GM18519 (cell line): Measurements from ENCODE around the gene IL4R.
"Not testable (repeated sequence)": the region's sequence is repeated elsewhere in the genome, so short reads cannot be mapped to it uniquely, and the experiment has no call there.

Source experiments
- ATAC-seq: cut with Tn5 transposase; IDR thresholded peaks from one replicate; pipeline ENCODE4 v1.9.1; 2021; ENCODE audit warnings: mild to moderate bottlenecking, moderate library complexity; ENCODE audit not compliant: unreplicated experiment, low FRiP score

Gene IL4R

DNA sequence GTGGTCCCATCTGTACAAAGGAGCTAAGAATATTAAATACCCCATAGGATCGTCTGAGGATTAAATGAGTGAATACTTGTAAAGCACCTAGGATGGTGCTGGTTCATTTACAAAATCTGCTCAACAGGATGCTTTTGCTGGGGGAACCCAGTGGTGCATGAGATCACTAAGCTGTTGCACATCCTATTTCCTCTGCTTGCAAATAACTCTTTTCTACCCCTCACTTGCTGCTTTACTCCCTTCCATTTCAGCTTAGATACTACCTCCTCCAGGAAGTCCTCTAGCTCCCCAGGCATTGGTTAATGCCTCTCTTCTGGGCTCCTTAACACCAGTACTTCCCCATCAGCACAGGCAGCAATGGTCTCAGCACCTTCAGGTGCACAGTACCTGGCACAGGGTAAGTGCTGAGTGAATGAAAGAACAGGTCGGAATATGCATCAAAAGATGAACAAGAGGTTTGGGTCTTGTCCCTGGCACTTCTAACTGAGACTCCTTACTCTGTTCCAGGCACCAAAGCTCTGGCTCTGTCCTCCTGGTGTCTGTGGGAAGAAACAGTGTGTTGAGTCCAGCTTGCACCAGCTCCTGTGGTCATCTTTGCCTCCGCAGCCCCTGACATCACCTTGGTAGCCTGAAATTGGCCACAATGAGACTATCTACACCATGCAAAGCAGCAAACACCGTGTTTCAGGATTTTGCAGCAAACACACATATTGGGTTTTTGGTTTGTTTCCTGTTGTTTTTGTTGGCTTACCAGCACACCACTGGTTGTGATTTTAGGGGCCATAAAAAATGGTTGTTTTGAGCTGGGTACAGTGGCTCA is 64.1 kb downstream of the IL4R start:
- no peak for ATAC-seq

DNA sequence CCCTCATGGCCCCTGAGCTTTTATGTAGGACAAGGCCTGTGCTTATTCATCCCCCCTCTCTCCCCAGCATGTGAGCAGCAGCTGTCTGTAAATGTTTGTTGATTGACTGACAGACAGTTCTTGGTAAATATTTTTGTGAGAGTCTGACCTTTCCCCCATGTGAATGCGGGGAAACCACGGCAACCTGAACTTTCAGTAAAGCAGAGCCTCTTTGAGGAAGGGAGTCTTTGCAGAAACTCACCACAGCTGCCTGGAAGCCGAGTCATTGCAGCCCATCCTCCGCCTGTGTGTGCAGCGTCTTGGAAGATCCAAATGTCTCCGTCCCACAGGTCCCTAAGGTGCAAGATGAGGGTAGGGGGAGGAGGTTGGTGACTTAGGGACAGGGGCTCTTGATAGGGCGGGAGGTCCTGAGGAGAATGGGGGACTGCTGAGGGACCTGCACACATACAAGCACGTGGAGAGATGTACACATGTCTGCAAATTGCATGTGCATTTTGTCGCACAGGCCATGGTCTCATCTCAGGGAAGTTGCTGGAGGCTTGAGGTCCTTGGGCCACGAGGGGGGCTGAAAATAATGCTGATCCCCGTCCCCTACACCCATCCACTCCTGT is 65.2 kb downstream of the IL4R start:
- no peak for ATAC-seq

DNA sequence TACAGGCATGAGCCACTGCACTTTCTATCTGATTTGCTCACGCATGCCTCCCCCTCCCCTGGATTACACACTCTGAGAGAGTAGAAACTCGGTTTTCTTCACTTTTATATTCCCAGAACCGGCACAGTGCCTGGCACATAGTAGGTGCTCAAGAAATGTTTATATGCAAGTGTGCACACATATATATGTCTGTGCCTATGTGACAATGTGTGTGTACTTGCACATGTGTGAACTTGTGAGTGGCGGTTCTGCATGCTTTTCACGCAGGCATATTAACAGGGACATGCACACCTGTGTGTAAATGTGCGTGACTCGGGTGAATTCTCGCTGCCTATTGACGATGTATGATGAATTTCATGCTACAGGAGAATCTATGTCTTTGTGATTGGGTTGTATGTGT is 66.1 kb downstream of the IL4R start:
- ATAC-seq: no peak

DNA sequence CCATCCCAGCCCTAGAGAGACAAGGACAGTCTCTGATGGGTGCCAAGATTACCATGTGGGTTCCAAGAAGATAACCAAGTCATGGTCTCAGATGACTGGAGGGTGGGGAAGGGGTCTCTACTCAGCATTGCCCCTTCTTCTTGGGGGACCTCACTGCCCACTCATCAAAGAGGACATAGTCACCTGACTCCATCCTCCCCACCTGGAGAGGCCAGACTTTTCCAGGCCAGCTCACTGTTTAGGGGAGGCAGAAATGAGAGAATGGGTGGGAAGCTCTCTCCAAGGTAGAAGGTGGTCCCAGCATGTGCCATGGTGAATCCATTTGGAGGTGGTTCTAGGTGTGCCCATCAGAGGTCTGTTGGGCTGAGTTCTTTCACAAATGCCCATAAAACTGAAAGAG is 67.5 kb downstream of the IL4R start:
- no peak for ATAC-seq

DNA sequence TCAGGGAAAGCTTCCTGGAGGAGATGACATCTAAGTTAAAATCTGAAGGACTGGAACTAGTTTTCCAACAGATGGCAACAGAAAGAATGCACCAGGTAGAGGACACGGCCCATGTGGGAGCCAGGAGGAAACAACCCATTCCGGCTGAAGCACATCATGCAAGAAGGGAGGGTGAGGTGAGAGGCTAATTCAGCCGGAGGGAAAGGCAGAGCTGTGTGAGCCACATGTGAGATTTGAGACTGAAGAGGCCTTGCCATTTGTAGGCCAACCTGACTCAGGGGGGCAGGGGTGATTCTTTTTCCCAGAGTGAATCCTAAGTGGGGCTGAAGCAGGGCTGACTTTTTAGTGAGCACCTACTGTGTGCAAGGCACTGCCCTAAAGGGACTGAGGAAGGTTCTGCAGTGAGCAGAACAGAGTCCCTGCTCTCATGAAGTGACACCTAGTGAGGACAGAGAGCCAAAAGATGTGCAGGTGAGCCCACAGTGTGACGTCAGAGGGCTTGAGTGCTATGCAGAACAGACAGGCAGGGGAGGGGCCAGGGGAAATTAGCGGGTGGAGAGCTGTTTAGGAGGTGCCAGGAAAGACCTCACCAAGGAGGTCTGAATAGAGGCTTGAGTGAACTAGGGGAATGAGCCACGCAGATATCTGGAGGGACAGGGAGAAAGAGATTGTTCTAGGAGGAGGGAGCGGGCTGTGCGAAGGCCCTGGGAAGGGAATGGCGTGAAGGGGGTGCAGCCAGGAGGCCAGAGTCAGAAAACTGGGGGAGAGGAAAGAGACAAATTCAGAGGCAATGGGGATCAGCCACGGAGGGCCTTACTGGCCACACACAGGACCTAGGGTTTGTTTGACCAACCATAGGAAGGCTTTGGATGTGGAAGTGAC is 68.4 kb downstream of the IL4R start:
- no peak for ATAC-seq

DNA sequence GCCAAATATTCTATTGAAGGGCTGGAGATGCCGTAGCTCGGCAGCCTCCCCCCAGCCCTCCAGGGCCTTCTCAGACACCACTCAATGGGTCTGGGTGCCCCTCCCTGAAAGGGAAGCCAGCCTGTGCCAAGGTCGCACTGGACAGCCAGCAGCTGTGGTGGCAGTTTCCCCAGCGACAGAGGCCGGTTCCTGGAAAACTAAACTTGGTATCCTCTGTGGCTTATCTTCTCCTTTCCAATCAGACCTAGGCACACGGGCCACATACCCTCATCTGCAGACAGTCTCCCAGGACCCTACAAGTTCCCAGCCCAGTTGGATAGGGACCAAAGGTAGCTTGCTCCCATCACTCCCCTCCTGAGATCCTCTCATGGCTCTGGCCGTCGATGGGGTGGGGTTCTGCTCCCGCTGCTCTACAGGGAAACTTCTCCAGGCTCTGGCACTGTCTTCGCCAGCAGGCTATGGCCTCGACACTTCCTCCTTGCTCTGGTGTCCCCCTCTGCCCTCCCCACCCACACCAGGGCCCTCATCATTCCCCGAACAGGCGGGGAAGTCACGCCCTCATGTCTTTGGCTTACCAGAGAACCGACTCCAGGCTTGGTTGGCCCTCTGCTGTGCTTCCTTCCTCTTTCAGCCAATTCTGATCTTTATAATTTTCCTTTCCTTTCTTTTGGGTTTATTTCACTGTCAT is 69.9 kb downstream of the IL4R start:
- no peak for ATAC-seq

DNA sequence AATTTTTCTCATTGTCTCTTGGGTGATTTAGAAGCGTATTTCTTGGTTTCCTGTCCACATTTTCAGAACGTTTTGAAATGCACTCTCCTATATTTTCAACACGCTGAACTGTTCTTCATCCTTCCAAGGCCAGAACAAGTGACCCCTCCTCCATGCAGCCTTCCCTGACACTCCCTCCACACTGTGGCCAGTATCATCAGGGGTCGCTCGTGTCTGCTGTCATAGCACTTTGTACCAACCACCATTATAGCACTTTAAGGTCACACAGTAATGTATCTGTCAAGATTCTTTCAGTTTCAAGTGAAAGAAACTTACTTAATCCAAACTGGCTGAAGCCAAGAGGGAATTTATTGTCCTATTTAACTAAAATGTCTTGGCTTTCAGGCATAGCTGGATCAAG is 70.7 kb downstream of the IL4R start:
- ATAC-seq: no peak

DNA sequence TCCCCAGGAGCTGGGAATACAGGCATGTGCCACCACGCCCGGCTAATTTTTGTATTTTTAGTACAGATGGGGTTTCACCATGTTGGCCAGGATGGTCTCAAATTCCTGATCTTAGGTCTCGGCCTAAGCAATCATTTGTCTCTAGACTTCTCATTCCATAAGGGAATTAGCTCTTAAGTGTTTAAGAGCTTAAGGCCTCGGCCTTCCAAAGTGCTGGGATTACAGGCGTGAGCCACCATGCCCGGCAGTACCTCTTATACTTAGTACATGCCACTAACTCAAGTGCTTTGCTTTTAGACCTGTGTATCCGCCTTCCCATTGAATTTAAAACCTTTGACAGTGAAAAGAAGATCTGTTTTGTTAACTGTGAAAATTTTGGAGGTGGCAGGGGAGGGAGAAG is 71.6 kb downstream of the IL4R start:
- no peak for ATAC-seq

DNA sequence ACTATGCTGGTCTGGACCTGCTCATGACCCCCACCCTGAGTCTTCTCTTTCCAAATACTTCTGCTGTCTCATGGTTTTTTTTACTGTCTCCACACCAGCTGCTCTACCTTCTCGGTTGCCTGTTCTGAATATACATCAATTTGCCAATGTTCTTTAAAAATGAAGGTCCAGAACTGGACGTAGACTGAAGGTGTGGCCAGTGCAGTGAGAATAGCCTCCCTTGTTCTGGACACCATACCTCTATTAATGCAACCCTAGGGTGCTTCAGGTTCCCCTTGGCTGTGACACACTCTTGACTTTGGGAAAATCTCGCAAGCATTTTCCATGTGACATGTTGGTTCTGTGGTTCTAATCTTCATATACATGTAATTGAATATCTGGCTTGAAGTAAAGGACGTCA is 72.9 kb downstream of the IL4R start:
- no peak for ATAC-seq

DNA sequence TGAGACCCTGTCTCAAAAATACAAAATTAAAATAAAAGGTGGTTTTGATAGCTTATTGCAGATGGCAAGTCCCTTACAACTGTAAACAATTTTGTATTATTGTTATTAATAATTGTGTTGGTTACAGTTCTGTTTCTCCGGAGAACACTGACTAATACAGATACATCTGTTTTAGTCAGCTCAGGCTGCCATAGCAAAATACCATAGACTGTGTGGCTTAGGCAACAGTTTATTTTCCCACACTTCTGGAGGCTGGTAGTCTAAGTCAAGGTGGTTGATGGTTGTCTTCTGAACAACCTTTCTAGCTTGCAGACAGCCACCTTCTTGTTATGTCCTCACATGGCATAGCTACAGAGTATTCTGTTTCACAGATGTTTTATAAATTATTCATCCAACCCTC is 74.0 kb downstream of the IL4R start:
- peak; percentile 86 for ATAC-seq

DNA sequence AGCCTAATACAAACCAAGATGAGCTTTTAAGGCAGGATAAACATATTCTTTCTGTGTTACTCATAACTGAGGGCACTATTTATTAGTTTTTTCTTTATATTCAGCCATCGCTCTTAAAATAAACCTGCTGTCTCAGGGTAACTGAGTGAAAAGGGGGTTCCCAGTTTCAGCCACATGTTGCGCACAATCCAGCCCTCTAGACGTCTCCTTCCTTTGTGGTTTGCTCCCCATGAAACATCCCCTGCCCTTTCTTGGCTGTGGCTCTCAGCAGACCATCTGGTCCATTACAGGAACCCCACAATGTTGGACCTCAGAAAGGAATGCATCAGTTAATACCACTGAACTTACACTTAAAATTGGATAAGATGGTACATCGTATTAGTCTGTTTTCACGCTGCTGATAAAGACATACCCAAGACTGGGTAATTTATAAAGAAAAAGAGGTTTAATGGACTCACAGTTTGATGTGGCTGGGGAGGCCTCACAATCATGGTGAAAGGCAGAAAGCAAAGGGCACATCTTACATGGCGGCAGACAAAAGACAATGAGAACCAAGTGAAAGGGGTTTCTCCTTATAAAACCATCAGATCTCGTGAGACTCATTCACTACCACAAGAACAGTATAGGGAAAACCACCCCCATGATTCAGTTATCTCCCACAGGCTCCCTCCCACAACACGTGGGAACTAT is 75.6 kb downstream of the IL4R start:
- ATAC-seq: no peak

DNA sequence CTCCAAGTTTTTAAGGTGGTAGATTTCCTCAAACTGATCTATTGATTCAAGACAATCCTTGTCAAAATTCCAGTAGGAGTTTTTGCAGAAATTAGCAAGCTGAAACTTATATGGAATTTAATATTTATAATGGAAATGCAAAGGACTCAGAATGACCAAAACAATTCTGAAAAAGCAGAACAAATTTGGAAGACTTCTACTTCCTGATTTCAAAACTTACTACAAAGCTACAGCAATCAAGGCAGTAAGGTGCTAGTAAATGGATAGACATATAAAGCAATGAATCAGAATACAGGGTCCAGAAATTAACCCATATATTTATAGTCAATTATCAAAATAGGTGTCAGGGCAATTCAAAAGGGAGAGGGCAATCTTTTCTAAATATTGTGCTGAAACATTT is 76.4 kb downstream of the IL4R start:
- no peak for ATAC-seq

DNA sequence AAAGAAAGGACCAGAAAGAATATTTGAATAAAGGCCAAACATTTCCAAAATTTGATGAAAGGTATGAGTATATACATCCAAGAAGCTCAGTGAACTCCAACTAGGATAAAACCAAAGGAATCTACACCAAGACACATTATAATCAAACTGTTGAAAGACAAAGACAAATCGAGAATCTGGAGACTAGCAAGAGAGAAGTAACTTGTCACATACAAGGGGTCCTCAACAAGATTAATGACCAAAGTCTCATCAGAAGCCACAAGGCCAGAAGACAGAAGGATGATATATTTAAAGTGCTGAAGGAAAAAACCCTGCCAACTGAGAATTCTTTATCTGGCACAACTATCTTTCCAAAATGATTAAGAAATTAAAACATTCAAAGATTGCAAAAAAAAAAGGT is 78.9 kb downstream of the IL4R start:
- no peak for ATAC-seq

DNA sequence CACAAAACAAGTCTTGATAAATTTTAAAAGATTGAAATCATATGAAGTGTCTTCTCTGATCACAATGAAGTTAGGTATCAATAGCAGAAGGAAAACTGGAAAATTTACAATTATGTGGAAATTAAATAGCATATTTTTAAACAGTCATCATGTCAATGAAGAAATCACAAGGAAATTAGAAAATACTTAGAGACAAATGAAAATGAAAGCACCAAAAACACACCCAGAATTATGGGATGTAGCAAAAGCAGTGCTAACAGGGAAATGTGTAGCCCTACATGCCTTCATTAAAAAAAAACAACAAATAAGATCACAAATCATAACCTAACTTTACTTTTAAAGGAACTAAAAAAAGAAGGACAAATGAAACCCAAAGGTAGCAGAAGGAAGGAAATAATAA is 80.7 kb downstream of the IL4R start:
- ATAC-seq: no peak

DNA sequence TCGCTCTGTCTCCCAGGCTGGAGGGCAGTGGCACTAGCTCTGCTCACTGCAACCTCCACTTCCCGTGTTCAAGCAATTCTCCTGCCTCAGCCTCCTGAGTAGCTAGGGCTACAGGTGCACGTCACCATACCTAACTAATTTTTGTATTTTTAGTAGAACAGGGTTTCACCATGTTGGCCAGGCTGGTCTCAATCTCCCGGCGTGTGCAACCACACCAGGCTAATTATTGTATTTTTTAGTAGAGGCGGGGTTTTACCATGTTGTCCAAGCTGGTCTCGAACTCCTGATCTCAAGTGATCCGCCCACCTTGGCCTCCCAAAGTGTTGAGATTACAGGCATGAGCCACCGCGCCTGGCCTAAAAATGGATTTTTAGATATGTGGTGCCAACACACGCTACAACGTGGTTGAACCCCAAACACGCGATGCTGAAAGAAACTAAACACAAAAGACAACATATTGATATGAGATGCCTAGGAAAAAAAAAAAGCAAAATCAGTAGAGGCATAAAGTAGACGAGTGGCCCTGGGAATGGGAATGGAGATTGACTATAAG is 84.6 kb downstream of the IL4R start:
- not testable (repeated sequence) for ATAC-seq

DNA sequence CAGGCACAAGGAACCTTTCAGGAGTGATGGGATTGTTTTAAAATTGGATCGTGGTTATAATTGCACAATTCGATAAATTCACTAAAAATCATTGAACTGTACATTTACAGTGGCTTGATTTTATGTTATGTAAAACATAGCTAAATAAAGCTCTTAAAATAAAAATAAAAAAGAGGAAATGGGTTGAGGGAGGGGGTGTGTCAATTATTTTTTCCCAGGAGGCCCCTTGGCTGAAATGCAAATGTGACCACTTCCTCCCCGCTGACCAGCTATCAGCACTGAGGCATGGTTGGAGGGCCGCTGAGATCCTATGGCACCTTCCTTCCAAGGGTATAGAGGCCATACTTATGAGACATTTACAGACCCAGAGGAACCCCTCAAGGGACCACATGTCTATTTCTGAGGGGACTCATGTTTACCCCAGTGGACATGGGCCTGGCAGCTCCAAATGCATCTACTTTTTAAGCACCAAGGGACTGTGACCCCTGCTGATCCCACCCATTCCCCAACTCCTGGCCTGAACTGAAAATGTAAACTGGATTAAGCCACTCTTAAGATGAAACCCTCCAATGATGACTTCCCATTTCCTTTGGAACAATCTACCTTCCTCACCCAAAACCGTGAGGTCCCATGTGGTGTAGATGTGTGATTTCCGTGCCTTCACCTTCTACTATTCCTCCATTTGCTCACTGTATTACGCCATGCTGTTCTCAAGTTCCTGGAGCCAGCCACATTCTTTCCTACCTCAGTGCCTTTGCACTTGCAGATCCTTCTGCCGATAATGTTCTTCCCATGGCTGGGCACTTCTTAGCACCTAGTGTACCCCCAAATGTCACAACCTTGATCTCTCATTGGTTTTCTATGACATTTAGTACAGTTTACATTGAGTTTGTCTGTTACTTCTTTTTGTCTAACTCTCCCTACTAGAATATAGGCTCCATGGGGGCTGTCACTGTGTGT is 85.4 kb downstream of the IL4R start:
- no peak for ATAC-seq

DNA sequence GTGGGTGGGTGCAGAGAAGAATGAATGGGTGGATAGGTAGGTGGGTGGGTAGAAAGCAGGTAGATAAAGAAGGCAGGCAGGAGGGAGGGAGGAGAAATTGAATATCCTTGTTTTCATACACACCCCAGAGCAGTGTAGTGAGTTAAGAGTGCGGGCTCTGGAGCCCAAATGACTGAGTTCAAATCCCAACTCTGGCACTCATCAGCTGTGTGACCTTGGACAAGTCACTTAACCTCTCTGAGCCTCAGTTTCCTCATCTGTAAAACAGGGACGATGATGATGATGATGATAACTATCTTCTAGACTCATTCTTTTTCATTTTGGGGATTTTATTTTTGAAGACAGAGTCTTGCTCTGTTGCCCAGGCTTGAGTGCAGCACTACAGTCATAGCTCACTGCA is 86.2 kb downstream of the IL4R start:
- ATAC-seq: no peak

DNA sequence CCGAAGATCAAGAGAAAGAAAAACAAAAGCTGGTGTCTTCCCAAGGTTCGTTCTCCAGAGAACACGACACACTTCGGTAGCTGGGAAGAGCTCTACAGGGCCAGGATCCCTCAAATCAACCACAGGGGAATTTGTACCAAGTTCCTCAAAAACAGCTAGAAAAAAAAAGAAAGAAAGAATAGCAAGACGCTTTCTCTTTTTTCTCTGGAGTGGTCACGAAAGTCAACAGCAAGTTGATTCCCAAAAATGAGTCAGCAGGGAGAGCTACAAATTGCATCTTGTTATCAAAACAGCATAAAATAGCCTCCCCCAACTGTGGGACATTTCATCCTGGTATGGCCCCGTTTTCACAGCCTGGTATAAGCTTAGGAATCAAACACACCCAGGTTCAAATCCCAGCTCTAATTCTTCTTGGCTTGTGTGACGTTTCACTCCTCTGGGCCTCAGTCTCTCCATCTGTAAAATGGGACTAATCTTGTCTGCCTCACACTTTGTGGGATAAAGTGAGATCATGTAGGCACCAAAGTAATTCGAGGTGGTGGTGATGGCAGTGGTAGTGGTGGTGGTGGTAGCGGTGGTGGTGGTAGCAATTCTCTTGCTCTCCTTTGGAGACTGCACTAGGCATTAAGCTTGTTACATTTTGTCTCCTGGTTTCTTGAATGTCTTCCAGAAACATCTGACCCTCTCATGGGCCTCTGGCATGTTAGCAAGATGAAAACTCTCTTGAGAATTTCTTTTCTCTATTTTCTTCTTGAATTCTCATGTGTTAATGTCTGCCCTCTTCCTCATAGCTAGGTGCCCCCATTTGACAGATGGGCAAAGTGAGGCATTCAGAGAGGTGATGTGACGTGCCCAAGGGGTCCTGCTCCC is 87.2 kb downstream of the IL4R start:
- no peak for ATAC-seq
